MM.1S (cell line): Measurements from ENCODE around the gene SDCBP2.

Experiments
- CTCF ChIP-seq: fragments of 300-600 bp; sonication (generic); IDR thresholded peaks from 2 replicates; pipeline ENCODE4 v1.5.1; 2016; ENCODE audit warnings: antibody characterized with exemption, low read length, mixed read lengths
- EZH2phosphoT487 ChIP-seq: fragments of 300-600 bp; sonication (generic); IDR thresholded peaks from 2 replicates; pipeline ENCODE4 v1.6.1; 2018; ENCODE audit warnings: antibody characterized with exemption, low read length

- TF ChIP-seq CTCF: no peak
- TF ChIP-seq EZH2phosphoT487: no peak
Observed at GRCh38 chr20:1345030-1345755, 16.3 kb upstream of the SDCBP2 start.
